HG02678 (cell line): ENCODE results near the gene SLC45A1.
A peak's percentile ranks its signal among the peaks of the same experiment; 100 is the strongest.
"Not testable (repeated sequence)": the region's sequence is repeated elsewhere in the genome, so short reads cannot be mapped to it uniquely, and the experiment has no call there.

Experiments
- ATAC-seq: cut with Tn5 transposase; IDR thresholded peaks from one replicate; pipeline ENCODE4 v1.9.1; 2021; ENCODE audit warnings: mild to moderate bottlenecking, moderate library complexity; ENCODE audit not compliant: unreplicated experiment

The SLC45A1 gene

DNA sequence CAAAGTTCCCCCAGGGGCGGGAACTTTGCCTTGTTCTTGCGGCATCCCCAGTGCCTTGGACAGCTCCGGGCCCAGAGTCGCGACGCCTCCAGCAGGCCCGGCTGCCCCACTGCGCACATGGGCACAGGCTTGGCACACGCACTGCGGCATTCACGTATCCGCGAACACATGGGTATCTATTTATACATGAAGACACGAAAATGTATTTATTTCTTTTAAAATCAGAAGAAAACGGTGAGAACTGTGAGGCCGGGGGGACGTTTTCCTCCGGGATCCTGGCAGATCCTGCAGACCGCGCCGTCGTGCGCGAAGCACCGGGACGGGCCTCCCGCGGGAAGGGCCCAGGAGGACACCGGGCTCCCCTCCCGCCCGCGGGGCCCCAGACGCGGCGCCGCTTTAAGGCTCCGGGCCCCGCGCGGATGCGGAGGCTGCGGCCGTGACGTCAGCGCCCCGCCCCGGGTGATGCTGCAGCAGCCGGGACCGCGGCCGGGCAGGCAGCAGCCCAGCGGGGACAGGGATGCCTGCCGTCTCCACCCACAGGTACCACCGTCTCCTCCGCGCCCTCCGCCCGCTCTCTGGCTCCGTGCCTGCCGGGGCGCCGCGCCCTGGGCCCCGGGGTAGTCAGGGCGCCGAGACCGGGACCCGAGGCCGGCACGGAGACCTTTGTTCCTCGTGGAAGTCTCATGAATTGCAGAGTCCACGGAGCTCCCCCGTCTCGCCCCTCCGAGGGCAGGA, at the start of gene SLC45A1:
SLC45A1 (plus strand) TSS at position 468 of the 735 bp plus-strand sequence. CDS start 6,216 bp downstream, outside the sequence.
- ATAC-seq, result peak; percentile 72

DNA sequence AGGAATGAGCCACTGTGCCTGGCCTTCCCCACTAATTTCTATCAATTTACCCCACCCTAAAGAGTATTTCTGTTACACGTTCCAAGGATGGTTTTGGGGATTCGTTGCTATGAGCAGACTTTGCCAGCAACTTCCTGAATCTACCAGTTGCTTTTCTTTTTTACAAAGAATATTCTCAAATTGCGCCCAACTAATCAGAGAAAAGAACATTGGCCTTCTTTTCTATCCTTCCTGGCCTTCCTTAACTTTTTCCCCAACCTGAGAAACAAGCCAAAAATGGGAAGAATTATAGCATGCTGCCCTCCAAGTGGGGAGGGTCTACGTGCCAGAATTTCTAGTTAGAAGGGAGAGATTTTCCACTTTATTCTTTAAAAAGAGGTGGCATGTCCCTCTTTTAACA, 44.9 kb upstream of the SLC45A1 start:
- no peak for ATAC-seq

DNA sequence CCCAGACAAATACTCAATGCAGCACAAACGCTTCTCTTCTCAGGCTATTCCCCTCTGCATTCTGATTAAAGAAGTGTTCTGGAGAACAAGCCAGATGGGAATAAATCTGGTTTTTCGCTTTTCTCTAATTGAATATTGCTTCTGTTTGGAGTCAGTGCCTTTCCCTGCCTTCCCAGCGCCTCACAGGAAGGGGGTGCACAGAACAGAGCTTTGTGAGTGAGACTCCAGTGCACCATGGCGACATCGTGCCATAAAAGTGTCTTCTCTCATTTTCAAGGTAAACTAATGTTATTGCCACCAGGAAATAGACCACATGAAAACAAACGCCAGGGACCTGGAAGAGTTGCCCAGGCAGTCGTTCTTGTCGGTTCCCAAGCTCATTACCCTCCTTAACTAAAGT, 43.6 kb upstream of the SLC45A1 start:
- no peak for ATAC-seq

DNA sequence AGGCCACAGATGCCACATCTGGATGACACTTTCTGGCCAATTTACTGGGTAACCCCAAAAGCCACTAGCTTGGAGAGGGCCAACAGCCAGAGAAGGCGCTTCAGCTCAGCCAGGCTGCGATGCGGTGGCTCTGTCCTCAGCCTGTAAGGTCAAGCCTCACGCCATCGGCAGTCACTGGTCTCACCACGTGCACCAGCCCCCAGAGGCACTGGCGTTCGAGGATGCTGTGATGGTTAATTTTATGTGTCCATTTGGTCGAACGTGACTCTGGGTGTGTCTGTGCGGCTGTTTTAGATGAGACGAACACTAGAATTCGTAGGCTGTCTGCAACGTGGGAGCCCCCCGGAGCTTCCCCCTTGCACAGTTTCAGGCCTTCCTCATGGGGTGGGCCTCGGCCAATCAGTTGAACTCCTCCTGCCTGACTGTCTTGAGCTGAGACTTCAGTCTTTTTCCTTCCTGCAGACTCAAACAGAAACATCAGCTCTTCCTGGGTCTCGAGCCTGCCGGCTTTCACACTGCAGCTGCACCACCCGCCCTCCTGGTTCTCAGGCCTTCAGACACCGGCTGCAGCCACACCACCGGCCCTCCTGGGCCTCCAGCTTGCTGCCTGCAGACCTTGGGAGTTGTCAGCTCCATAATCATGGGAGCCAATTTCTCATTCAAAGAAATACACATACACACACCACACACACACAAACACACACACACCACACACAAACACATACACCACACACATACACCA, 41.6 kb upstream of the SLC45A1 start:
- ATAC-seq, result no peak

DNA sequence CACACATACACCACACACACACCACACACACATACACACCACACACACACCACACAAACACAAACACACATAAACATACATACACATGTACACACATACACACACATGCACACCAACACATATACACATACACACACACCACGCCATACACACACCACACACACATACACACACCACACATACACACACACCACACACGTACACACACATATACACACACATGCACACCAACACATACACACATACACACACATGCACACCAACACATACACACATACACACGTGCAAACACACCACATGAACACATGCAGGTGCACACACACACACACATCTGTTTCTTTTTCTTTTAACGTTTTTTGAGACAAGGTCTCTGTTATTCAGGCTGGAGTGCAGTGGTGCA, 41.0 kb upstream of the SLC45A1 start:
- ATAC-seq, result no peak

DNA sequence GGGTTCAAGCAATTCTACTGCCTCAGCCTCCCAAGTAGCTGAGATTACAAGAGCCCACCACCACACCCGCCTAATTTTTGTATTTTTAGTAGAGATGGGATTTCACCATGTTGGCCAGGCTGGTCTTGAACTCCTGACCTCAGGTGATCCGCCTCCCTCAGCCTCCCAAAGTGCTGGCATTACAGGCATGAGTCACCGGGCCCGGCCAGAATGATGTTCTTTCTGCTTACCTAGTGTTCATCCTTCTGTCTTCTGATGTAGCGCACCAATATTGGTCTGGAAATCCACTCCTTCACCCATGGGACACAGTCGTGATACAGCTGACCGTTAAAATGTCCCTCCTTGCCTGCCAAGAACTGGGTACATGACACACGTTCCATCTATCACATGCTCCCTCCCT, 39.2 kb upstream of the SLC45A1 start:
- ATAC-seq, result not testable (repeated sequence)

DNA sequence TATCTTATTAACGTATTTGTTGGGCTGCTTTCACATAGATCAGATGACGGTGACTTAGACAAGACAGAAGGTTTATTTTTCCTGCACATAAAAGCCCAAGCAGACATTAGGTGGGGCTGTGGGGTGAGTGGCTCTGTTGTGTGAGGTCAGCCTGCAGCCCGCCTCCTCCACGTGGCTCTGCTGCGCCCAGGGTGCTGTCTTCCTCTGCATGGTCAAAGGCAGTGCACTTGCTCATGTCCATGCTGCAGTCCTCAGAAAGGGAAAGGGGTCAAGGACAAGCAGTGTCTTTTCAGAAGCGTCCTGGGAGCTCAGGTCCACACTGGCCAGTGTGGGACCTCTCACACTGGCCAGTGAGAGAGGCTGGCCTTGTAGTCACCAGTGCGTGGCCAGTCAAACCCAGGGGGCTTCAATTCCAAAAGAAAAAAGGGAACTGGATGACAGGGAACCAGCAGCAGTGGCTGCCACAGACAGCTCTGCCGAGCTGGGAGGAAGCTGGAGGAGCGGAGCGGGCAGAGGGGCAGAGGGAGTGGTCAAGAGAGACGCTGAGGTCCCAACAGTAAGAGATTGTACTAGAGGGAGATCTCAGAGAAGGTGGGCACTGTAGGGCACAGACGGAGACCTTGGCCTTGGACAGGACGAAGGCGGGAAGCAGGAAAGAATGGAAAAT, 35.9 kb upstream of the SLC45A1 start:
- no peak for ATAC-seq

DNA sequence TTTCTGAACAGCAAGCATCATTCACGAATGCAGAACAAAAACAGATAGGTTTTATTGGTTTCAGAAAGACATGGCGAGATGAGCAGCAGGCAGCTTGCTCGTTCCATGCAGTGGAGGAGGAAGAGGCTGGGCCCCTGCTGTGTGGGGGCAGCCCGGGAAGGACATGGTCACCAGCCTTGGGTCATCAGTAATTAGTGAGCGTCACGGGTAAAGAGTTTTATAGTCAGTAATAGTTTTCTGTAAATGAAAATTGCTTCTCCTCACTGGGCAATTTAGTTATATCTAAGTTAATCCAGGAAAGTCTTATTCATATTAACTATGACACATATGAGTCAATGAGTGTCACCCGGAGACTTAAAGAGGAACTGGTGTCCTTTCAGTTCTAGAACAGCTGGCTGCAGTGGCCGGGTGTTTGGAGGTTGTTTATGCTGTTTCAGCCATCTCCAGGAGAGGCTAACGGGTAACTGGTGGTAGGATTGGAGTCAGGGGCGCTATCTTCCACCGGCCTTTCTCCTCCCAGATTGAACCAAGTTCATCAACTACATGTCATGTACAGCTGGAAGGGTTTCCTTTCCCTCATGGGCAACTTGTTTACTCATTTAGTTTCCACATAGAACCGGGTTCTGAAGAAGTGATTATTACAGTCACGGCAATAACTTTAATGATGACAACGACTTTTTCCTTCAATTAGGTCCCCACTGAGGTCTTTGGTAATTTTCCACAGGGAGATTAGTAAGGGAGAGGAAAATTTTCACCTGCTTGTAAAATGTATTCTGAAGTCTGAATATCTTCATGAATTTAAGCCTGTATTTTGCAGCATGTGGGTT, 34.6 kb upstream of the SLC45A1 start:
- peak; percentile 93 for ATAC-seq

DNA sequence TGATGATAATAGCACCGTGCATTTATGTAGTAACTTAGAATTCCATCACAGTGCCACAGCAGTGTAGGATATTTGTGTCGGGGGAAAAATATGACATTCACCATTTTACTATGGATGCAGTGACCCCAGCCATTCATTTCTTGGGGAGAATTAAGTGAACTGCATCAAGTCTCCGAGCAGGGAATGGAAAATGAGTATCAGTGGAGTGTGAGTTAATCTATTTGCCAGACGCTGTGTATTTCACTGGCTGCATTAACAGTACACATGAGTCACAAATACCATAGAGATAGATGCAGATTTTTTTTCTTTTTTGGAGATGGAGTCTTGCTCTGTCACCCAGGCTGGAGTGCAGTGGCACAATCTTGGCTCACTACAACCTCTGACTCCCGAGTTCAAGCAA, 33.8 kb upstream of the SLC45A1 start:
- ATAC-seq, result no peak

DNA sequence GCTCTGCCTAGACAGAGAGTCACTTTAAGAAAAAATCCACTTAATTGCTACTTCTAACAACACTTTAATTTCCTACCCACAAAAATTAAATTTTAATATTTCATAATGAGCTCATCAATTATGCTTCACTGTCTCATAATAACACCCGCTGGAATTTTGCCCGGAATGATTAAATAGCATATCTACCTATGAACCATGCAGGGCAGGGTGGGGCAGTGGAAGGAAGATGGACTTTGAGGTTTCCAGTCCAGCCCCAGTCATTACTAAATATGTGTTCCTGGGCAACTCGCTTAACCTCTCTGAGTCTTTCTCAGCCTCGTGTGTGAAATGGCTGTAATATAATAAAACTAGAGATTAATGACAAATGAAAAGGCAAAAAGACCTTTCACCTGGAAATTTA, 32.8 kb upstream of the SLC45A1 start:
- no peak for ATAC-seq

DNA sequence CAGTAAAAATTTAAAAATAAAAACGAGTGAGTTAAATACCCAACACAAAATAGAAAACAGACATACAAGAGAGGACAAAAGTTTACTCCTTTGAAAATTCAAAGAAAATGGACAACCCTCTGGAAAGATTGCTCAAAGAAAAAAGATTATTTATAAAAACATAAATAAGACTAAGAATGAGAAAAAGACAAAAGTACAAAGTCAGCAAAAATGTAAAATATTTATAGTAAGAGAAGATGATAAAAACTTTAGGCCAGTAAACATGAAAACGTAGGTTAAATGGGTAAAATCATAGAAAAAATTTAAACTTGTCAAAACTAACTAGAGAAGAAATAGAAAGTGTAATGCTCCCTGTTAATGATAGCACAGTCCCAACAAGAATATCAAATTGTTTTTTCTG, 31.9 kb upstream of the SLC45A1 start:
- ATAC-seq, result no peak

DNA sequence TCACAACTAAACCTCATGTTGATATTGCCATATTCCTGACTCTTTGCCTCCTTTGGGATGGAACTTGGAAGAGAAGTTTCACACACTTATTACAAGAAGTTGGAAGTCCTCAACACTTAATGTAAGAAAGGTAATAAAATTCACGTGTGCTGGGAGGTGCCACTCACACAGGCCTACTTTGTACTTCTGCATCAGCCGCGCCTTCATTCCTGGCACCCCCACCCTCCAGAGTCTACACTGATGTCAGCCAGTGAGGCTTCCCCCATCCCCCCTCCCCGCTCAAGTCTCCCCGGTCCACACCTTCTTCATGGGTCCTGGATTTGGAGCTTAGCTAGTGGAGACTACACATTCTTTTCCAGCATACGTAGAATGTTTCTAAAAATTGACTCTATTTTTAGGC, 24.8 kb upstream of the SLC45A1 start:
- no peak for ATAC-seq

DNA sequence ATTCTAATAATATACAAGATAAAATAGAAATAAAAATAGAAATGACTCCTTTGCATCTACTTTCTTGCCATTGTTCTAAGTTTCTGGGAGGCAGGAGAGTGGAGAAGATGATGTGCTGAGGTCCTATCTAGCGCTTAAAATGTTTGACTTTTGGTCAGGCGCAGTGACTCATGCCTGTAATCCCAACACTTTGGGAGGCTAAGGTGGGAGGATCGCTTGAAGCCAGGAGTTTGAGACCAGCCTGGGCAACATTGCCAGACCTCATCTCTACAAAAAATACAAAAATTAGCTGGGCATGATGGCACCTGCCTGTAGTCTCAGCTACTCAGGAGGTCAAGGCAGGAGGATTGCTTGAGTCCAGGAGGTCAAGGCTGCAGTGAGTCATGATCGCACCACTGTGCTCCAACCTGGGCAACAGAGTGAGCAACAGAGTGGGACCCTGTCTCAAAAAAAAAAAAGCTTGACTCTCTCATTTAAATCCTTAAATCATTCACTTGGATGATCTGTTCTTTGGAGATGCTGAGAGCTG, 24.2 kb upstream of the SLC45A1 start:
- ATAC-seq, result no peak

DNA sequence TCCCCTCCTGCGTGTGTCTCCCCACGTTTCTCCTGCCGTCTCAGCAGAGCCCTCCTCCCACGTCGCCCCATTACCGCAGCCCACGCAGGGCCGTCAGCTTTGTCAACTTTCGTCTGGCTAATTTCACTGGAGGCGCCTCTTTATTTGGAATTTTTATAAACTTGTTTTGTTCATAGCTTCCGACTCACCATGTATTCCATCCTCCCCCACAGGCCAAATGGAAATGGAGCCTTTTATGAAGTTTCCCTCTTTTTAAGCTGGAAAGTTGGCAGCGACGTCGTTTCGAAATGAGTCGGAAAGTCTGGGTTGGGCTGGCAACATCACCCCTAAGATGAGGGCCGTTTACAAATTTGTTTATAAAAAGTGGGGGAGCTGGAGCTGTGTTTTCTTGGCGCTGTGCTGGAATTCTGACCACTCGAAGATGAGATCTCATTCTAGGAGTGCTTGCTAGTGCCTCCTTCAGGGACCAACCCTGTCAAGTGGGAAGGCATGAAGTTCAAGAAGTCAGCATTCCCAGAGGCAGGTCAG, 23.7 kb upstream of the SLC45A1 start:
- ATAC-seq, result no peak

DNA sequence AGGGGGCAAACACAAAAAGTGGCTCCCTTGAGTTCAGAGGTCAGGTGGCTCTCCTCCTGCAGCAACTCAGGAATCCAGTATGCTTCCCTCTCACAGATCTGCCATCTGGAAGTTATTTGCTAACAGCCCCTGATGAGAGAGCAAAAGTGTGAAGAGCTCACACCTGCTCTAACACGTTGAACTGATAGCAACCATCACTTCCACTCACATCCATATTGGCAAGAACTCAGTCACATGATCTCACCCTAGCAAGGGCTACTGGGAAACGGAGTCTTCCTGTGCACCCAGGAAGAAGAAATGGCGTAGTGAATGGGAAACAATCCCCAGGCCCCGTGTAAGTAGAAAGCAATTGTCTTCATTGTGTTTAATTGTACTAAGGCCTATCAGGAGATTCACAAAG, 20.7 kb upstream of the SLC45A1 start:
- ATAC-seq, result no peak

DNA sequence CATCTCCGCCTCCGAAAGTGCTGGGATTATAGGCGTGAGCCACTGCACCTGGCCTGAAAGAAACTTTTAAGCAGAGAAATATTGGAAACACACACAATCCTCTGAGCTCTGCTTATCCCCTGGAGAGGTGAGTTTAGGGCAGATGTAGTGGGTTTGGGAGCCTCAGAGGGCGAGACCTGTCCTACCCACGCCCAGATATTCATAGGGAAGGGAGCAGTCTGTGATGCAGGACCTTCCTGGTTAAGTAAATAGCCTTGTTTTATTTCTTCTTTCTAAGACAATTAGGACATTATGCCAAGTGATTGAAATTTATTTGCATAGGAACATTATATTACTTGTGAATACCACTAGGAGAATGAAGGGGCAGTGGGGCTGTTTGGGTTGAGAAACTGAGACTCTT, 18.0 kb upstream of the SLC45A1 start:
- no peak for ATAC-seq

DNA sequence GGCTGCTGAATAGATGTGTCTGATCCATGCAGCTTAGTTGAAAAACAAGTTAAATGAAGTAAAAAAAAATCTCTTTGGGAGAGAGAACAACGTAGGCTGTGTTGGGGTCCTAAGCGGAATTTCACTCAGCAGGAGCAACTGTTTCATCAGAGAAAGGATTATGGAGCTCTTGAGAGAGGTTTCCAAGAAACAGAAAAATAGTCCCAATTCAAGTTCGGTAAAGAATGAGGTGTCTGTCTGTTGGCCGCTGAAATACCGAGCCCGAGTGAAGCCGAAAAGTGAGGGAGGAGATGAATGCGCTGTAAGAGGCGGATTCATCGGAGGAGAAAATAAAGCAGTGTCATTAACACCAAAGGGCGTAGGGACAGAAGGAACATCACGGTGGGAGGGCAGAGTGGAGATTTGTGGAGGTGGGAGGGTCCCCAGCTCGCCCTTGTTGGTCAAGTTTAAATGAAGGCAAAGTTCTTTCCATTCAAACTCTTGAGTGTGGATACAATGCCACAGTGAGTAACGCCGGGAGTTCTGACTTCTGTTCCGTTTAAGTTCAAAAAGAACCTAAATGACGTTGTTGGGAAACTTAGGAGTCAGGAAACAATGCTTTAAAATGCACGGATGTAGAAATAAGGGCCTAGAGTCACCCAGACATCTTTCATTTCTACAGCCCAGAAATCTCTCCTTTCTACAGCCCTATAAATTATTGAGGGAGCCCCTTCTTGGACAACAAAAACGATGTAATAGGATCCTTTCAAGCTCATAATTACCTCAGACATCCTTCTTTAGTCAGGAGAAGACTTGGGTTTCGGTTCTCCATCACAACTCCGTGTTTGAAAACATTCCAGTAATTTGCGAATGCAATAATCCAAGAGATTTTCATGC, 15.6 kb upstream of the SLC45A1 start:
- ATAC-seq, result no peak

DNA sequence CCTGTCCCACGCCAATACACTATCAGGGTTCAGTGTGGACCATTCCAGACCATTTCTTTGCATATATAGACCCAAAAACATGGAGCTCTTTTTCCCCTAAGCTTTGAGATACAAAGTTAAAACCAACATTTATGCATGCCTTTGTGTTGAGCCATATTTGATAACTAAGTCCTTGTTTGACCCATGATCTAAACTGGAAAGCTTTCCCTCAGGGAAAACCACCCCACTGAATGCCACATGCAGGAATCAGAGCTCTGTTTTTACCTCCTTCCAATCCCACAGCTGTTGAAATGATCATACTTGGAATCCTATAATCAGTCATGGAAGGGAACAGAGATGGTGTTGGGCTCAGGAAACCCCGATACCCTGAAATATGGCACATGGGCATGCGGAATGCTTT, 14.8 kb upstream of the SLC45A1 start:
- no peak for ATAC-seq

DNA sequence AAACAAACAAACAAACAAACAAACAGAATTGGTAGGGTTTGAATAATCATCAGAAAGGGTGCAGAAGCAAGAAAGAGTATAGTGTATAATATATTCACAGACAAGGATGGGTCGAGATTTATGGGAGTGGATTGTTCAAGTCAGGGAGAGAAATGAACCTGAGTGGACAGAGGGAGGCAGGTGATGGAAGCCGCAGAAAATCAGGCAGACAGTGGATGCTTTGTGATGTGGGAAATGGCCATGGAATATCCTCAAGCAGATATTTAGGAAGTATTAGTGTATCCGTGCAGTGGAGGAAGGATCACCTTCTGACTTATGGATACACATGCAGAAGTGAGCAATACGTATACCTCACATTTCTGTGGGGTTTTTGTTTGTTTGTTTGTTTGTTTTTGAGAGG, 14.0 kb upstream of the SLC45A1 start:
- ATAC-seq, result no peak

DNA sequence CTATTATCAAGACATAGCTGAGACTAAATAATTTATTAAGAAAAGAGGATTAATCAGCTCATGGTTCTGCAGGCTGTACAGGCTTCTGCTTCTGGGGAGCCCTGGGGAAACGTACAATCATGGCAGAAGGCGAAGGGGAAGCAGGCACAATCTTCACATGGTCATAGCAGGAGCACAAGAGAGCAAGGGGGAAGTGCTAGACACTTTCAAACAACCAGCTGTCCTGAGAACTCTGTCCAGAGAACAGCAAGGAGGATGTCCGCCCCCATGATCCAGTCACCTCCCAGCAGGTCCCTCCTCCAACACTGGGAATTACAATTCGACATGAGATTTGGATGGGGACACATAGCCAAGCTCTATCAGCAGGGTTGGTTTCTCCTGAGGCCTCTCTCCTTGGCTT, 10.3 kb upstream of the SLC45A1 start:
- ATAC-seq, result no peak
